NOMO-1 treated with DMSO at 0.1 percent for 48 hours (cell line): ENCODE measurements around the gene PTPN9.
A peak's percentile ranks its signal among the peaks of the same experiment; 100 is the strongest.
"Not testable (repeated sequence)": the region's sequence is repeated elsewhere in the genome, so short reads cannot be mapped to it uniquely, and the experiment has no call there.

ENCODE experiments used
- DNase-seq: peaks from one replicate; lab custom pipeline; 2025; ENCODE audit not compliant: unreplicated experiment; lab: John Stamatoyannopoulos, UW

Gene PTPN9

DNA sequence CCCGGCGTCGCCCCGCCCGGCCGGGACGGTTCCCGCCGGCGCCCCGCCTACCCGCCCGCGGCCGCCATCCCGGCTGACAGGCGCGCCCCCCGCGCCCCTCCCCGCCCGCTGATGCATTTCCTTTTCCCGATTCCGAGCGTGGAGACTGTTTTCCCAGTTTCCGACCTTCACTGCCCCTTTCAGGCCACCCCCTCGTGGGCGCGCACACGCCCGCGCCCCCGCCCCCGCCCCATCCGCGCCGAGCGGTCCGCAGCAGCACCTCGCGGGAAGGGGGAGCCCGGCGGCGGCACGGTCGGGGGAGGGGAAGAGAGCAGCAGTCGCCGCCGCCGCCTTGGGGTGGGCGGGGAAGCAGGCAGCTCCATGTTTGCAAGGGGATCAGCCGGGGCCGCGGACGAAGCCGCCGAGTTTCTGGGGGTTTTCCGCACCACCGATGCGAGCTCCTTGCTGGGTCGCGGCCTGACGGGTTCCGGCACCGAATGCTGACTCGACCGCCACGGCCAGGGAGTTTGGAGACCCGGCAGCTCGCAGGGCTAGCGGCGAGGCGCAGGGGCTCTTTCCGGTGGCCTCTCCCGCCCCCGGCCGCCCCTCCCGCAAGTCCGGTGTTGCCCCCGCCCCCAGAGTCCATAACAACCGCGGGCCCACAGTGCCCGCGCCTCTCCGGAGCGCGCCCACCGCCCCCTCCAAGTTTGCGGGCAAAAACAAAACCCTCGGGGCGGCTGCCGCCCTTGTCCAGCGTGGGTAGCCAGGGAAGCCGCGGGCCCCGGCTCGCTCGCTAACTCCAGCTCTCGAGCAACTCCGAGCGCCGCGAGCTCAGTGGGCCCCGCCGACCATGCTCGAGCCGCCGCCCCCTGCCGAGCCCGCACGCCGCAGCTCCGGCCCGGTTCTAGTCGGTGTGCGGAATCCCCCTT, 124.4 kb downstream of the PTPN9 start:
- peak; percentile 65 for DNase-seq

DNA sequence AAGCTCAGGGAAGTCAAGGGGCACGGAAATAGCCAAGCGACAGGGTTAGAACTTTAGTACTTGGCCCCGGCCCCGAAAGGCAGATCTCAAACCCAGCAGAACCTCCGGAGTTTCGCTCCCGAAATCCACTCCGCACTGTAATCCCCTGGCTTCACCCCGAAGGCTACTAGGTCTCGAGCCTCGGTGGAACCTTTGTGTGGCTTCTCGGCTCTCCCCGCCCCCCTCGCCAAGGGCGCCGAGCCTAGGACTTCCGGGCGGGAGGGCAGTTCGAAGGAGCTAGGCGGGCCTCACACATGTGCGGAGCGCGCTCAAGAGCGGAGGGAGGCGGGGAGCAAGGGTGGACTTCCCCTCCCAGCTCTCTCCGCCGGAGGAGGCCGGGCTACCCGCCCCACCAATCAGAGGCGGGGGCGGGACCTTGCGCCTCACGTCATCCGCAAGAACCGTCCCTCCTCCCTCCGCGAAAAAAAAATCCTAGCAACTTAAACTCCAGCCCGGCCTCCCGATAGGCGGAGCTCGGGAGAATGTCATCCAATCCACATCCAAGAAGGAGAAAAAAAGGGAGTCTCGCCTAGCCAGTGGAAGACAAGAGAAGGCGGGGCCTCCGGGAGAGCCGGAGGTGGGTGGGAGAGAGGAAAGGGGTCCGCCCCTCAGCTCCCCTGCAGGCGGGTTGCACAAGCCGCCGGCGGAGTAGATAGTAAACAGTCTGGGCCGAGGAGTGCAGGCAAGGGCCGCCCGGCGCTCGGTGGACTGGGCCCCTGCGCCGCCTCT, 125.2 kb downstream of the PTPN9 start:
- DNase-seq = peak; percentile 100

DNA sequence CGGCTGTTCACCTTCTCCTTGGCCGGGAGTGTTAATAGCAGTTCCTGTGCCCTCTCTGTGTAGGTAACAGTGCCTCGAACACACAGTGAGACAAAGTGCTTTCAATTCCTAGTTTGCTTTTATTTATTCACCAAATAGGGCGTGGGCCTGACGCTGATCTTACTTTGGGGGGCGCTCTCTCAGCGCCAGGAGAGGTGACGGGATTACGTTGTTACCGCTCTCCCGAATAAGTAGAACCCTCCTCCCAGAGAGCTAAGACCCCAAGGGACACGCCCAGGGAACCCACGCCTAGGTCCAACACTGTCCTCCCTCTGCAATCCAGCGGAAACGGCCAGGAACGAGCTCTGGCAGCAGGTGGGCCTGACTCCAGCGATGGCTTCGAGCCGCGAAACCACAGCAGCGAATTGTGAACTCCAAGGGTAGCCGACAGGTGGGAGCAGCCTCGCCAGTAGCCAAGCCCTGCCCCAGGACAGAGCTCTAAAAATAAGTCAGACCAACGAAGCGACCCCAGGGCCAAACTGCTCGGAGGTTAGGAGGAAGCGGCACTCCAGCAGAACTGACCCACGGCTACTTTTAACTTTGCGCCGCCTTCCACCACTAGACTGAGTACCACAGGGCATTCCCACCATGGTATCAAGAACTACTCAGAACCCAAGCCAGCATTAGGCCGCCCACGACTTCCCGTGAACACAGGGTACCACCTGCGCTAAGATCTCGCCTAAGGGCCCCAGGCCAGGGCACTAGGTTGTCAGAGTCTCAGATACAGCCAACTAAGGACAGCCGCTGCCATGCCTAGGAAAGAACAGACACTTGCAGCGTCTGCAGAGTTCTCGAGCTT, 126.0 kb downstream of the PTPN9 start:
- peak; percentile 53 for DNase-seq

DNA sequence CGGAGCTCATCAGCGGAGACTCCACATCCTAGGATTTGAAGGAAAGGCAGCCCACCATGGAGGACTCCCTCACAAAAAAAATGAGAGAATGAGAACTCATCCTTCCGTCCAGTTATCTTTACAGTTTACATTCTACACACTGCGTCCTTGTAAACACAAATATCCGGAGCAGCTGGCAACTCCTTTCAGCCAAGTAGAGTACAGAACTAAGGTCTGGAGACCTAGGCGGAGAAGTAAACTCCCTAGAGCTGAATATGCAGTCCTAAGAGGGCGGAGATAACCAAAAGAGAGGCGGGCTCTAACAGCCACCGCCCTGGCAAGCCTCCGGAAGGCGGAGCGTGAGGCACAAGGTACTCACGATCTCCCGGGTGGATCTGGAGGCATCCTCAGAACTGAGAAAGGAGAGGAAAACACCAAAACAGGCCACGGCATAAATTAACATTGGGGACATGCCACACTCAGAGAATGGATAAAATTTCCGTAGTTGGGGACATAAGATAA, 126.7 kb downstream of the PTPN9 start:
- peak; percentile 83 for DNase-seq

DNA sequence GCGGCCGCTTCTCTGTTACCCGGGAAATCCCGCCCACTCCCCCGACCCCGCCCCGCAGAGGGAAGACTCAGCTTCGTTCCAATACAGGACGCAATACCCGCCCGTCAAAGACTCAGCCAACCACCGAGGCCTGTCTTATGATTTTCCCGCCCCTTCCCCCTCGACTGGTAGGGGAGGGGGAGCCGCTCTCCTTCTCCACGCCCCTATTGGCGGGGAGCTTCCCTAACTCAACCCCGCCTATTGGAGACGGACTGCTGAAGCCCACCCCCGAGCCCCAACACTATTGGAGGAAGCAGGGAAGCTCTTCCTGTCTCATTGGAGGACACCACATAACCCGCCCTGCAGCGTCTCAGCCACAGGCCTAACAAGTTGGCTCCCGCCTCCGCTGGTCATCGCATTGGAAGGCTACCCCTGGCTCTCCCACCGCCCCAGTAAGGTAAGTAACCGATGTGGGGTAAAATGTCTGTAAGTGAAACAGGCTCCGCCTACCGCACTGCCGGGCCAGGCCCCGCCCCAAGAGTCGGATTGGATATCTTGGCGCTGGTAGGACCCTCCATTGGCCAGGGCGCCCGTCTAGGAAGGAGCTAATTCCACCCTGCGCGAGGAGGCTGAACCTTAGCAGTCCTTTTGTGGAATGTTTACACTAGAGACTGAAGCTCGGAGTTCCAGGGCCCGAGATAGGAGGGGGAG, 127.3 kb downstream of the PTPN9 start, which contains the start of gene SIN3A:
Gene SIN3A (minus strand): TSS at position 17 of the 690 bp plus-strand sequence. CDS start 21,315 bp downstream, outside the sequence.
- DNase-seq = peak; percentile 100

DNA sequence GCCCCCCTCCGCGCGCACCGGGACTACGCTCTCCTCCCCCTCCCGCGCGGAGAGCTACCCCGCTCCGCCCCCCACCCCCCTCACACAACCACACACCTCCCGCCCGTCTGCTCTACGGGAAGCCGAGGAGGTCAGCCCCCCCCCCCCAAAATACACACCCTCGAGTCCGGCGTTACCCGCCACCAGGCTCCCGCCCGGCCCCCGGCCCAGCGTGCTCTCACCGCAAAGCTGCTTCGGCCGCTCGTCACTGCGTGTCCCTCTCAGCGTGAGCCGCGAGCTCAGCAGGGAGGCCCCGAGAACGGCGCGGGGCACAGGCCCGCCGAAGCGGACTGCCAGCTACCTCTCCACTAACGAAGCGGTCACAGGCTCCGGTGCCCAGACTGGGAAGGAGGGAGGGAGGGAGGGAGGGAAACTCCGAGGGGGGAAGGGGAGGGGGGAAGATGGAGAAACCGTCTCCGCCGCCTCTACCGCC, 127.9 kb downstream of the PTPN9 start:
- DNase-seq = no peak

DNA sequence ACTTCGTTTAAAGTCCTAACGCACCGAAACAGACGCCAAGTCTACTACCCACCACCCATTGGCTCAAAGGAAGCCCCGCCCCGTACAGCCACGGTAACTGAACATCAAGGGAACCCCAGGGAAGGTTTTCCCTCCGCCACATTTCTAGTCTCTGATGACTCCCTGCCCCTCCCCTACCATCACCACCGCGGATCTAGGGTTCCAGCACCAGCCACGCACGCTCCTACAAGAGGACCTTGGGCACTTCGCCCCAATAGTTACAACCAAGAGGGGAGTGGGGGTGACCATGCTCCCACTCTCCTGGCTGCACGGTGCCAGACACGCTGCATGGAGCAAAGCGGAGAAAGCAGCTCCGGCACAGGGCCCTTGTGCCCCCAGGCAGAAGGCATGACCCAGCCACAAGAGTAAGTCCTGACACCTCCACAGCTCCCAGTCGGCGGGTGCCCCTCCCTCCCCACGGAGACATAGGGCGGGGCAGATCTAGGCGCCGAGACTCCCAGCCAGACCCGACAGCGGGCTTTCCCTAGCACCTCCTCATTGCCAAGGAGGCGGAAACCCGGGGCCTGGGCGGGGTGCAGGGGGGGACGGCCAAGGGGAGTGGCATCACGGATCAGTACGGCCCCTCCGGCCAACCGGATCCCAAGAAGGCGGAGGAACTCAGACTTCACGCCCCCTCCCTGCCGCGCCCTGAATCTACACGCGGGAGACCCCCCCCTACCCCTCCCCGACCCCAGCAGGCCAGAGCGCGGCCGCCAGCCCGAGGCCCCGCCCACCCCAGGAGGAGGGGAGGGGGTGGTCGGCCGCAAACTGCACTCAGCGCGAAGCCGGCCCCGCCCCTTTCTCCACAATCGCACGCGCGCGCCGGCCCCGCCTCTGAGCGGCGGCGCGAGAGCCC, 128.6 kb downstream of the PTPN9 start:
- DNase-seq = peak; percentile 97

DNA sequence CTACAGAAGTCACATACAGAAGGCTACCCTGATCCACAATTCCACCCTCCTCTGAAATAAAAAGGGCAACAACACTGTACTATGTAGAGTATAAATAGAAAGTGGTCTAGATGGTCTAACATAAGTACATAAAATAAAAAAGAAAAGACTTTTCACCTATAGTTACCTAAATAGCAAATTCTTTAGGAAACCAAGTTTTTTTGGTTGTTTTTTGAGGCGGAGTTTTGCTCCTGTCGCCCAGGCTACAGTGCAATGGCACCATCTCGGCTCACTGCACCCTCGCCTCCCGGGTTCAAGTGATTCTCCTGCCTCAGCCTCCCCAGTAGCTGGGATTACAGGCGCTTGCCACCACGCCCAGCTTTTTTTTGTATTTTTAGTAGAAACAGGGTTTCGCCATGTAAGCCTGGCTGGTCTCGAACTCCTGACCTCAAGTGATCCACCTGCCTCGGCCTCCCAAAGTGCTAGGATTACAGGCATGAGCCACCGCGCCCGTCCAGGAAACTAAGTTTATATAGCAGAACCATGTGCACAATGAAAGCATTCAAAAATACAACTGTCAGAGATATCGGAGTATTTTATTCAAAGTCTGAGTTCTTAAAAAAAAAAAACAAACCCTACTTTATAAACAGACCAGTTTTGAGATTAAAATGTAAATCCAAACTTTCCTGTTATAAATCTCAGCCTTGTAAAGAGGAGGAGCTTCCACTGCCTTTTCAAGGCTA, 129.4 kb downstream of the PTPN9 start:
- DNase-seq = no peak

DNA sequence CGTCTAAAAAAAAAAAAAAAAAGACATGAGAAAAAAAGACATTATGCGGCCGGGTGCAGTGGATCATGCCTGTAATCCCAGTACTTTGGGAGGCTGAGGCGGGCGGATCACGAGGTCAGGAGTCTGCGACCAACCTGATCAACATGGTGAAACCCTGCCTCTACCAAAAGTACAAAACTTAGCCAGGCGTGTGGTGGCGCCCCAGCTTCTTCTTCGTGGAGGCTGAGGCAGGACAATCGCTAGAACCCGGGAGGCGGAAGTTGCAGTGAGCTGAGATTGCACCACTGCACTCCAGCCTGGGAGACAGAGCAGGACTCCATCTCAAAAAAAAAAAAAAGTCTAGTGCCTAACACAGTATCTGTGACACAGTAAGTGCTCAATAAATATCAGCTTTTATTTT, 130.9 kb downstream of the PTPN9 start:
- DNase-seq = peak; percentile 34

DNA sequence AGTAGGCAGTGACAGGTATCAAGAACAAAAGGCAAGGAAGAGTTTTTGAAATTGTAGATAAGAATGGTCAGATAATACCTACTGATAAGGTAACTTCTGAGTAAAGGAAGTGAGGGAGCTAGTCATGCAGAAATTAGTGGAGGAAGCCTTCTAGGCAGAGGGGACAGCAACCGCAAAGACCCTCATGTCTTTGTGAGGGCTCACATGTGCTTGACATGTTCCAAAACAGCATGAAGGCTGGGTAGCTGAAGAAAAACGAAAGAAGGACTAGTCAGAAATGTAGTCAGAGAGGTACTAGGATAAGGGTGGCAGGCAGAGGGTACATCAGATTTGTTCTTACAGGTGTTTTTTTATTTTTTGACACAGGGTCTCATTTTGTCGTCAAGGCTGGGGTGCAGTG, 133.0 kb downstream of the PTPN9 start:
- no peak for DNase-seq

DNA sequence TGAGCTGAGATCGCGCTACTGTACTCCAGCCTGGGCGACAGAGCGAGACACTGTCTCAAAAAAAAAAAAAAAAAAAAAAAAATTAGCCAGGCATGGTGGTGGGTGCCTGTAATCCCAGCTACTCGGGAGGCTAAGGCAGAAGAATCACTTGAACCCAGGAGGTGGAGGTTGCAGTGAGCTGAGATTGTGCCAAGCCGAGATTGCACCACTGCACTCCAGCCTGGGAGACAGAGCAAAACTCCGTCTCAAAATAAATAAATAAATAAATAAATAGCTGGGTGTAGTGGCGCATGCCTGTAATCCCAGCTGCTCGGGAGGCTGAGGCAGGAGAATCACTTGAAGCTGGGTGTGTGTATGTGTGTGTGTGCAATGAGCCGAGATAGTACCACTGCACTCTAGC, 133.8 kb downstream of the PTPN9 start:
- not testable (repeated sequence) for DNase-seq

DNA sequence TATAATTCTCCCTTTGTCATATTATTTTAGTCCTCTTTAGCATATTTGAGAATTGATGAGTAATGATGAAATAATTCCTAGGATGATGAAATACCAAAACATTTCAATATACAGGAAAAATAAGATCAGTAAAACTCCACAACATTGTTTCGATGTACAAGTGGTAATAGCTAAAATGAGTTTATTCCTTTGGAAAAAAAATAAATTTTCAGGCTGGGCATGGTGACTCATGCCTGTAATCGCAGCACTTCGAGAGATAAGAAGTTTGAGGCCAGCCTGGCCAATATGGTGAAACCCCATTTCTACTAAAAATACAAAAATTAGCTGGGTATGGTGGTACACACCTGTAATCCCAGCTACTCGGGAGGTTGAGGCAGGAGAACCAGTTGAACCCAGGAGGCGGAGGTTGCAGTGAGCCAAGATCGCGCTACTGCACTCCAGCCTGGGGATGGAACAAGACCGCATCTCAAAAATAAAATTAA, 135.1 kb downstream of the PTPN9 start:
- not testable (repeated sequence) for DNase-seq

DNA sequence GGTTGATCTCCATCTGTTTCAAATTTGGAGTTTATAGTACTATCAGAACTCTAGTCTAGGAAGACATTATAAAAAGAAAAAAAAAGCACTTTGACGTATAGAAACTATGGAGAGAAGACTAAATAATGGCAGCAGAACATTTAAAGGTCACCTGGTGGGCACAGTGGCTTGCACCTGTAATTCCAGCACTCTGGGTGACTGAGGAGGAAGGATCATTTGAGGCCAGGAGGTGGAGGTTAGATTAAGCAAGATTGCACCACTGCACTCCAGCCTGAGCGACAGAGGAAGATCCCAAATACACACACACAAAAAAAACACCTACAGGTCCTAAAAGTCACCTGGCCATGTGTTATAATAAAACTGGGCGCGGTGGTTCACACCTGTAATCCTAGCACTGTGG, 141.4 kb downstream of the PTPN9 start:
- DNase-seq = no peak

DNA sequence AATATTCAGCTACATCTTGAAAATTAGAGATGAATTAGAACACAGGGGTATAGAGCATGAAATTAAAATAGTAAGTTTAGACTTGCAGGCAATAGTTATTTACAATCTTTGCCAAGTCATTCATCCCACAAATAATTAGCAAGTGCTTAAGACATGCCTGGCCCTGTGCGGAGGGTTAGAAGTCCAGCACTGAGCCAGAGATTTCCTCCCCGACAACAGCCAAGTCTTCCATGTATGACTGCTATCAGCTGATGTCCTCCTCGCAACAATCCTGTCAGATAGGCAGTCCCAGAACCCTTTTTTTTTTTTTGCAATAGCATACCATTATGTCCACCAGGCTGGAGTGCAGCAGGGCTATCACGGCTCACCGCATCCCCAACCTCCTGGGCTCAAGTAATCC, 142.2 kb downstream of the PTPN9 start:
- DNase-seq = no peak

DNA sequence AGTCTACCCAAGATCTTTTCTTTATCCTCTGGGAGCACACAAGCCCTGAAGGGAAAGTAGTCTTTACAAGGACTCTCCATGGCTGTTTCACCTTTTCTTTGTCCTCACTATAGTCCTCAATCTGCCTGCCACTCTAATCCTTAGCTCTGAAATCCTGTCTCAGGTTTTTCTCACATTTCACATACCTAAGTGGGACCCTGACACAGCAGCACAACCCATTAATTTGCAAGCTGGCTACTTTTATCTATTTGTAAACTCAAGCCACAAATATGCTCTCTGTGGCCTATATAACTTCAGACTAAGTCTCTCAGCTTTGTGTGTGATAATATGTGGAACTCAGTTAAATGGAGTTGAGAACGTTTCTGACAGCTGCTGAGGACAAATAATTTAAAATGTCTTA, 147.4 kb downstream of the PTPN9 start:
- DNase-seq = no peak

DNA sequence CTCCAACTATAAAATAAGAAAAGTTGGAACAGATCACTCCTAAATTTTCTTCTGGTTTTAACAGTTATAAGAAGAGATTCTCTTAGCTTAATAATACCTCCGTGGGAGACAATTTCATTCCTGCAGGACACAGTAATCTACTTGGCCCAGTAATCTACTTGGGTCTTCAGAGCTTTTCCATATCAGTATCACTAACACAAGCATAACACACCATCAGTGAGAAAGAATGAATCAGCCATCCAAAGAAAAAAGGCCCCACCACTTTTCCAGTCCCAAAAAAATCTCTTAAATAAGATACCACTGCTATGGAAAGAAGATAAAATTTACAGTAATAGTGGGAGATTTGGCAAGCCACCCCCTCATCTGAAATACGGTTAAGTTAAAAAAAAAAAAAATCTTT, 147.8 kb downstream of the PTPN9 start:
- DNase-seq = no peak

DNA sequence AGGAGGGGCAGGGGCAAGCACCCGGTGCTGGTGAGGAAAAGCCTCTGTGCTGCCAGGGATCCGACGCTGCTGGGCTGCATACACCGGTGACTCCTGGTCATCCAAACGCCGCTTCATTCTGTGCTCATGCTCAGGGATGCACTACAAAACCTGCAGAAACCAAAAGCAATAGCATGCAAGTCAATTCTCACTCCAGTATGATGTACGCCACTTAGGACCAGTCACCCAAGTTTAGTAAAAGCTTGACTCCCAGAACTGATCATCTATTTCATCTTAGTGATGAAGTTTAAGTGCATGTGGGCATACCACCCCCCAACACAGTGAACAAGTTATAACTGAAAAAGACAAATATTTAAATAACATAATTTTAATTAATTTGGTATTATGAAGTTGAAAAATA, 148.9 kb downstream of the PTPN9 start:
- no peak for DNase-seq

DNA sequence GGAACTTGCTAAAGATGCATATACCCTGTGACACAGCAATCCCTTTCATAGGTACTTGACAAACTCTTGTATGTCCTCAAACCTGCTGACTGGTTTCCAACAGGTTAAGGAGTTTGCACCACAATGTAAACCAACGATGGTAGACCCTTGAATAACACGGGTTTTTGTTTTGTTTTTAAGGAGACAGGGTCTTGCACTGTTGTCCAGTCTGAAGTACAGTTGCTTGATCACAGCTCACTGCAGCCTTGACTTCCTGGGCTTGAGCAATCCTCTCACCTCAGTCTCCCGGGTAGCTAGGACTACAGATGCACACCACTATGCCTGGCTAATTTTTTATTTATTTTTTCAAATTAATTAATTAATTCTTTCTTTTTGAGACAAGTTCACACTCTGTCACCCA, 151.0 kb downstream of the PTPN9 start:
- no peak for DNase-seq
